Neural crest cell (in vitro differentiated cells): ENCODE measurements around the gene C13orf42. TPM values are rescaled to one million over a fixed set of nuclear protein-coding genes. Genes with fewer than 3 reads are reported as not detected.

ENCODE experiments used
- DNase-seq: peaks from one replicate; pipeline ENCODE4 v3.0.0; 2021; ENCODE audit warnings: low read depth, mixed read lengths, low spot score
- H3K27ac Mint-ChIP-seq: one replicate; pipeline ENCODE4 v1.8.0; 2021; ENCODE audit warnings: mild to moderate bottlenecking, mixed read lengths; ENCODE audit not compliant: unreplicated experiment
- H3K27me3 Mint-ChIP-seq: 2 replicates; pipeline ENCODE4 v1.8.0; 2021; ENCODE audit warnings: low read depth, mild to moderate bottlenecking, mixed read lengths
- H3K36me3 Mint-ChIP-seq: 2 replicates; pipeline ENCODE4 v1.8.0; 2021; ENCODE audit warnings: low read depth, mild to moderate bottlenecking, mixed read lengths
- H3K4me1 Mint-ChIP-seq: 2 replicates; pipeline ENCODE4 v1.8.0; 2021; ENCODE audit warnings: mixed read lengths
- H3K4me3 Mint-ChIP-seq: one replicate; pipeline ENCODE4 v1.8.0; 2021; ENCODE audit warnings: mild to moderate bottlenecking, mixed read lengths
- H3K9me3 Mint-ChIP-seq: 2 replicates; pipeline ENCODE4 v1.8.0; 2021; ENCODE audit warnings: mixed read lengths
- total RNA-seq: library from RNA; stranded (reverse); gene quantifications from 2 replicates; pipeline ENCODE4 v1.2.1, GENCODE V29; 2021
- TF ChIP-seq, protein P1 (sequence below): fragments of 200-600 bp; sonication (generic); conservative IDR thresholded peaks from 2 replicates; pipeline ENCODE4 v1.5.0; 2021; ENCODE audit warnings: antibody characterized with exemption, mild to moderate bottlenecking

Gene C13orf42
- total RNA-seq, 1 donor from 2014 or later, result not detected

DNA sequence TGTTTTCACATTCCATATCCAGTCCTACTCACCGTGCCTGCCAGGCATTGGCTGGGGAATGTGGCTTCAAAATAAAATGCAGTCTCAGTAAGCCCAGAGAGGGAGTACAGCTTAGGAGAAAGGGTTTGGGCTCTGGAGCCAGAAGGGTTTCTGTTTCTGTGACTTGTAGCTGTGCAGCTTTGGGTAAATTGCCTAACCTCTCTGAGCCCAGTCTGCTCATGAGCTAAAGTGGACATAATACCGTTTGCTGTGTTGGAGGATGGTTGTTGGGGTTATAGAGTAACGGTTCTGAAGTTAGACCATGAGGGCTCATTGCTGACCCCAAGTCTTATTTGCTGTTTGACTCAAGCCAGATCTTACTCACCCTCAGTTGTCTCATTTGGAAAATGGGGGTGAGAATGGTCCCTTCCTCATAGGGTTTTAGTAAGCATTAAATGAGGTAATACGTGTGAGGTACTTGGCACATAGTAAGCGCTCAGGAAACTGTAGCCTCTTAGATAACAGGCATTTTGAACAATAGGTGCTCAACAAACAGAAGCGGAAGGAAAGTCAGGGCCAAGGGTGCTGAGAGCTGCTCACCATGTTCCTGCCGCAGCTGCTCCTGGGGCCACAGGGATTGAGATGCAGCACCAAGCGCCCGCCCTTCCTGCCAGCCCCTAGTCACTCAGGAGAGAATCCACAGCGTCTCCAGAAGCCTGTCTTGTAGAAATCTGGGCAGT is 45.5 kb downstream of the C13orf42 start:
- H3K9me3 Mint-ChIP-seq, result no peaks in the 10 kb centered on the region
- TF ChIP-seq, protein P1, sequence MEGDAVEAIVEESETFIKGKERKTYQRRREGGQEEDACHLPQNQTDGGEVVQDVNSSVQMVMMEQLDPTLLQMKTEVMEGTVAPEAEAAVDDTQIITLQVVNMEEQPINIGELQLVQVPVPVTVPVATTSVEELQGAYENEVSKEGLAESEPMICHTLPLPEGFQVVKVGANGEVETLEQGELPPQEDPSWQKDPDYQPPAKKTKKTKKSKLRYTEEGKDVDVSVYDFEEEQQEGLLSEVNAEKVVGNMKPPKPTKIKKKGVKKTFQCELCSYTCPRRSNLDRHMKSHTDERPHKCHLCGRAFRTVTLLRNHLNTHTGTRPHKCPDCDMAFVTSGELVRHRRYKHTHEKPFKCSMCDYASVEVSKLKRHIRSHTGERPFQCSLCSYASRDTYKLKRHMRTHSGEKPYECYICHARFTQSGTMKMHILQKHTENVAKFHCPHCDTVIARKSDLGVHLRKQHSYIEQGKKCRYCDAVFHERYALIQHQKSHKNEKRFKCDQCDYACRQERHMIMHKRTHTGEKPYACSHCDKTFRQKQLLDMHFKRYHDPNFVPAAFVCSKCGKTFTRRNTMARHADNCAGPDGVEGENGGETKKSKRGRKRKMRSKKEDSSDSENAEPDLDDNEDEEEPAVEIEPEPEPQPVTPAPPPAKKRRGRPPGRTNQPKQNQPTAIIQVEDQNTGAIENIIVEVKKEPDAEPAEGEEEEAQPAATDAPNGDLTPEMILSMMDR, result no peak
- no peak for DNase-seq
- no peak overlapping the region for H3K27ac Mint-ChIP-seq
- H3K4me3 Mint-ChIP-seq, result no peak overlapping the region
- H3K4me1 Mint-ChIP-seq, result peaks cover 21% of the 10 kb centered on the region
- no peaks in the 10 kb centered on the region for H3K36me3 Mint-ChIP-seq
- peaks cover 4% of the 10 kb centered on the region for H3K27me3 Mint-ChIP-seq

DNA sequence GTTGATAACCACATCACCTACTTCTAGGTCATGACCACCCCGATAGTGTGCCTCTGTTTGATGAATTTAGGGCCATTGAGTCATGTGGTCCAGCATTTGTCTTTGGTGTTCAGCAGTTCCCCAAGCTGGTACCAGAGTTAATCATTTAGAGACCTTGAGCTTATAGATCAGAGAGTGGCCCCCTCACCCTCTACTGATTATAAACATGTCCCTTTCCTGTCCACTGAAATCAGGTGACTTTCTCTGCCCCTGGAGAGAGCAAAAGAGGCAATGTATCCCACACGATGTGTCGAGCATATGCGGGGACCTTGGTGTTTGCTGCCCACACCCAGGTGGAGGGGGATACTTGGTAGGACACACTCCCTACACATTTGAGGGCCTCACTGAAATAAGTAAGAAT is 46.3 kb downstream of the C13orf42 start:
- H3K36me3 Mint-ChIP-seq, result no peaks in the 10 kb centered on the region
- TF ChIP-seq, protein P1, result no peak
- DNase-seq, result no peak
- no peak overlapping the region for H3K4me3 Mint-ChIP-seq
- H3K27ac Mint-ChIP-seq, result no peak overlapping the region
- no peaks in the 10 kb centered on the region for H3K9me3 Mint-ChIP-seq
- H3K27me3 Mint-ChIP-seq, result peaks cover 4% of the 10 kb centered on the region
- H3K4me1 Mint-ChIP-seq, result peaks cover 16% of the 10 kb centered on the region

DNA sequence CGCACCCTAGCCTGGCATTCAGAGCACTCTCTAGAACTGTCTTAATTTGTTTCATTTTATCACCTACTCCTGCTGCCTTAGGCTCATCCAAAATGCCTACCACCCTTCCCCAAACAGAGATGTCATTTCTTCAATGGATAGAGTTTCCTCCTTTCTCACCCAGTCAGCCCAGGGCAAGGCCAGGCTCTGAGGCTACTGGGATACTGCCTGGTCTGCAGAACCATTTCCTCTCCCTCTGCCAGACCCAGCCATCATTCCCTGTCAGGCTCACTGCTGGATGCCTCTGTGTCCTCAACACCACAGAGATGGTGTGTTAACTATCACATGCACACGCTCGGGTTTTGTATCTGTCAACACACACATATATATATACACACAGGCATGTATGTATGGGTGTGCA is 47.2 kb downstream of the C13orf42 start:
- no peak overlapping the region for H3K27ac Mint-ChIP-seq
- H3K4me1 Mint-ChIP-seq, result peaks cover 20% of the 10 kb centered on the region
- H3K9me3 Mint-ChIP-seq, result no peaks in the 10 kb centered on the region
- H3K4me3 Mint-ChIP-seq, result no peak overlapping the region
- TF ChIP-seq, protein P1, result no peak
- H3K36me3 Mint-ChIP-seq, result no peaks in the 10 kb centered on the region
- peaks cover 4% of the 10 kb centered on the region for H3K27me3 Mint-ChIP-seq
- DNase-seq, result no peak

DNA sequence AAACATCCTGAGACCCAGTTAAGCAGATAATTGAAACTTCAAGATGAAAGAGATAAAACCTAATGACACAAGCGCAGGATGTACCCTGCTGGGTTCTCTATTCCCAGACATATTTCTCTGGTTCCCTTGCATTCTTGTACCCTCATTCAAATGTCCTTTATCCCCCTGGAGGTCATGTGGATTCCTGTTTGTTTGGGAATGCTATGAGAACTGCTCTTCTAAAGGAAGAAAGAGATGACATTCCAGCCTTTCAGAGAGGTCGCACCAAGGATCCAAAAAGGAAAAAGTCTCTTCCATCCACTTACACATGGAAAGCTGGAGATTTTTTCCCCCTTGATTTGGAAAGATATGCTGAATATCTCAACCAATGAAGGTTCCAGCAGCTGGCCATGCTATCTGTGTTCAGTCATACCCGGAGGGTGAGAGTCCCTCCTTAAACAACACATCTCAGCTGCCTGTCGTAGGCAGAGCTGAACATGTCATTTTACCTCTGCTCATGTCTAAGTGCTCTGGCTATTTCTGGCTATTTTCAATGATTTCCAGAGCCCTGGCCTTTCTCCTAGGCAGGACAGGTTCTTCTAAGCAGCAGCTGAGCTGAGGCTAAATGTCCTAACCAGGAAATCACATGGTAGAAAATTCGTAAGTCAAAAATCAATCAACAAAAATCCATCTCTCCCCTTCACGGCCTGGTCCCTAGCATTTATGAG is 52.5 kb downstream of the C13orf42 start:
- H3K27me3 Mint-ChIP-seq, result peaks cover 2% of the 10 kb centered on the region
- no peak overlapping the region for H3K27ac Mint-ChIP-seq
- TF ChIP-seq, protein P1, result no peak
- no peak overlapping the region for H3K4me3 Mint-ChIP-seq
- H3K9me3 Mint-ChIP-seq, result no peaks in the 10 kb centered on the region
- H3K4me1 Mint-ChIP-seq, result peaks cover 13% of the 10 kb centered on the region
- DNase-seq, result no peak
- H3K36me3 Mint-ChIP-seq, result no peaks in the 10 kb centered on the region

DNA sequence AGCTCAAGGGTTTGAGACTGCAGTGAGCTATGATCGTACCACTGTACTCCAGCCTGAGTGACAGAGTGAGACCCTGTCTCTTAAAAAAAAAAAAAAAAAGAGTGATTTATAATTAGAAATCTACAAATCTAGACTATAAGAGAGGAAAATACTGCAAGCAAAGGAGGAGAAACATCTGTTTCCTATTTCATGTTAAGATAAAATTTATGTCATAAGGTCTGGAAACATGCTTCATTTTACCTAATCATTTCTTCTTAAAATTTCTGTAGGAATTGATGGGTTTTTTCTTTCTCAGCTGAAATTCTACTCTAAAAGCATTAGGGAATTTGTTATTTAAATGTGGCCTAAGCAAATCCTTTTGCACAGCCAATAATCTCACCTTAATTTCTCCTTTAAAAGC is 53.2 kb downstream of the C13orf42 start:
- Mint-ChIP-seq H3K4me3 (no peak overlapping the region), H3K36me3 (no peaks in the 10 kb centered on the region), H3K27ac (no peak overlapping the region), H3K9me3 (no peaks in the 10 kb centered on the region), H3K27me3 (peaks cover 2% of the 10 kb centered on the region), H3K4me1 (peaks cover 13% of the 10 kb centered on the region)
- DNase-seq, result no peak
- TF ChIP-seq, protein P1, result no peak
